DOHH2 (cell line): ENCODE measurements around the gene MECP2.

Experiments used
- EZH2phosphoT487 ChIP-seq: fragments of 200-600 bp; sonication (generic); IDR thresholded peaks from 2 replicates; pipeline ENCODE4 v1.6.1; 2017; ENCODE audit warnings: borderline replicate concordance, mild to moderate bottlenecking, antibody characterized with exemption, low read length, moderate library complexity, mixed read lengths
- TF ChIP-seq, protein P1 (sequence below): fragments of 200-600 bp; sonication (generic); IDR thresholded peaks from one replicate; pipeline ENCODE4 v1.5.1; 2014; ENCODE audit warnings: antibody characterized with exemption, mild to moderate bottlenecking, low read depth, low read length; ENCODE audit not compliant: poor library complexity, severe bottlenecking

DNA sequence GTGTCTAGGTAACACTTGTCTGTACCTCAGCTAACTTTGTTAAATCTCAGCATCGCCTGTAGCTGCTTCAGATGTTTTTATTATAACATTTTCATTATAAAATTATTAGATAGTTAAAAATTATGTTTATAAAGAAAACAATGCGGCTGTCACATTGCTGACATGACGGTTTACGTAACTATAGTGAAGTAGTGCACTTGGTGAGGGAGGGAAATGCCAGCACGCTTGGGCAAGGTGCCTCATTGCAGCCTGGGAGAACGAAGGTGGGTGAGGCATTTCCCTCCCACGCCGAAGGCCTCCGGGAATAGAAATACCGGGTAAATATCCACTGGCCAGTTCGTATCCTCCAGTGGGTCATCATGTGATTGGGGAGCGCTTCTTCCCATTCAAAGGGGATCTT, 109.0 kb downstream of the MECP2 start:
- TF ChIP-seq, protein P1, sequence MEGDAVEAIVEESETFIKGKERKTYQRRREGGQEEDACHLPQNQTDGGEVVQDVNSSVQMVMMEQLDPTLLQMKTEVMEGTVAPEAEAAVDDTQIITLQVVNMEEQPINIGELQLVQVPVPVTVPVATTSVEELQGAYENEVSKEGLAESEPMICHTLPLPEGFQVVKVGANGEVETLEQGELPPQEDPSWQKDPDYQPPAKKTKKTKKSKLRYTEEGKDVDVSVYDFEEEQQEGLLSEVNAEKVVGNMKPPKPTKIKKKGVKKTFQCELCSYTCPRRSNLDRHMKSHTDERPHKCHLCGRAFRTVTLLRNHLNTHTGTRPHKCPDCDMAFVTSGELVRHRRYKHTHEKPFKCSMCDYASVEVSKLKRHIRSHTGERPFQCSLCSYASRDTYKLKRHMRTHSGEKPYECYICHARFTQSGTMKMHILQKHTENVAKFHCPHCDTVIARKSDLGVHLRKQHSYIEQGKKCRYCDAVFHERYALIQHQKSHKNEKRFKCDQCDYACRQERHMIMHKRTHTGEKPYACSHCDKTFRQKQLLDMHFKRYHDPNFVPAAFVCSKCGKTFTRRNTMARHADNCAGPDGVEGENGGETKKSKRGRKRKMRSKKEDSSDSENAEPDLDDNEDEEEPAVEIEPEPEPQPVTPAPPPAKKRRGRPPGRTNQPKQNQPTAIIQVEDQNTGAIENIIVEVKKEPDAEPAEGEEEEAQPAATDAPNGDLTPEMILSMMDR, result no peak
- no peak for TF ChIP-seq EZH2phosphoT487
